Measurements from ENCODE around the gene TUBB1.

DNA sequence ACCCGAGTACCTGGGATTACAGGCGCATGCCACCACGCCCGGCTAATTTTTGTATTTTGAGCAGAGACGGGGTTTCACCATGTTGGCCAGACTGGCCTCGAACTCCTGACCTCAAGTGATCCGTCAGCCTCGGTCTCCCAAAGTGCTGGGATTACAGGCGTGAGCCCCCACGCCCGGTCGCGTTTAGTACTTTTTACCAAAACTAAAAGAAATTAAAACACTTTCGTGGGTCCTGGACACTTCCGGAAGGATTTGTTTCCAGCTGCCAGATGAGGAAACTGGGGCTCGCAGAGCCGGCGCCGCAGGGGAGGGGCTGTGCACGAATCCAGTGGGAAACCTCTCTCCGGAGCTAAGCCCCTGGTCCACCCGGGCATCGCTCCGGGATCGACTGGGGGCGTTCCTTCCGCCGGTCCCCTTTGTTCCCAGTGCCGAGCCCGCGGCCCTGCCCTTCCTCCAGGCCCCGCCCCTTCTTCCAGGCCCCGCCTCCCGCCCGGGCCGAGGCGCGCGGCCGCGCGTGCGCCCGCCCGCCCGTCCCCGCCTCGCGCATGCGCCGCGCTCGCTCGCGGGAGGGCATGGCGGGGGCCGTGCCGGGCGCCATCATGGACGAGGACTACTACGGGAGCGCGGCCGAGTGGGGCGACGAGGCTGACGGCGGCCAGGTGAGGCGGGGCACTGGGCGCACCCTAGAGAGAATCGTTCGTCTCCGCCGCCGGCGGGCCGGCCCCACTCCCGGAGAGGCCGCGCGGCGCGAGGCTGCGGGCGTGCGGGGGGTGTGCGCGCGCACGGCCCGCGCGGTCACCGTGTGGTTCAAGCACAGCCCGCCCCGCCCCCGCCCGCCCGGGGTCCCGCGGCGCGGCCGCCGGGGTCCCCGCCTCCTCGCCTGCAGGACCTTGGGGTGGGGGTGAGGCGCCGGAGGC lies 38.3 kb upstream of the TUBB1 start, which contains the start of gene NELFCD:
- TF ChIP-seq, protein P1, sequence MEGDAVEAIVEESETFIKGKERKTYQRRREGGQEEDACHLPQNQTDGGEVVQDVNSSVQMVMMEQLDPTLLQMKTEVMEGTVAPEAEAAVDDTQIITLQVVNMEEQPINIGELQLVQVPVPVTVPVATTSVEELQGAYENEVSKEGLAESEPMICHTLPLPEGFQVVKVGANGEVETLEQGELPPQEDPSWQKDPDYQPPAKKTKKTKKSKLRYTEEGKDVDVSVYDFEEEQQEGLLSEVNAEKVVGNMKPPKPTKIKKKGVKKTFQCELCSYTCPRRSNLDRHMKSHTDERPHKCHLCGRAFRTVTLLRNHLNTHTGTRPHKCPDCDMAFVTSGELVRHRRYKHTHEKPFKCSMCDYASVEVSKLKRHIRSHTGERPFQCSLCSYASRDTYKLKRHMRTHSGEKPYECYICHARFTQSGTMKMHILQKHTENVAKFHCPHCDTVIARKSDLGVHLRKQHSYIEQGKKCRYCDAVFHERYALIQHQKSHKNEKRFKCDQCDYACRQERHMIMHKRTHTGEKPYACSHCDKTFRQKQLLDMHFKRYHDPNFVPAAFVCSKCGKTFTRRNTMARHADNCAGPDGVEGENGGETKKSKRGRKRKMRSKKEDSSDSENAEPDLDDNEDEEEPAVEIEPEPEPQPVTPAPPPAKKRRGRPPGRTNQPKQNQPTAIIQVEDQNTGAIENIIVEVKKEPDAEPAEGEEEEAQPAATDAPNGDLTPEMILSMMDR (IDR thresholded peaks at IDR 0.05; ENCODE audit: low read length), result no peak
- TF ChIP-seq EZH2 (optimal IDR thresholded peaks at IDR 0.05; ENCODE audit: low read depth, low read length) (no peak), EZH2phosphoT487 (IDR thresholded peaks at IDR 0.05; ENCODE audit: low read length) (no peak)
